Calu3 (cell line): ENCODE results near the gene ID1. TPM values are rescaled to one million over a fixed set of nuclear protein-coding genes. Genes with fewer than 3 reads are reported as not detected.

Experiments
- BruUV-seq: library from RNA; stranded (reverse); fragments of 400-500 nt; replicated peaks from 2 replicates; lab custom pipeline; 2021; lab: Mats Ljungman, UMichigan
- CTCF ChIA-PET: fragments of 300-600 bp; sonication (Branson Sonifier 250); formaldehyde crosslinking; loops from one replicate; lab custom pipeline; 2022; ENCODE audit warnings: antibody characterized with exemption; lab: Charles Lee
- DNase-seq: peaks from one replicate; pipeline ENCODE4 v3.0.0; 2022
- H3K27ac Mint-ChIP-seq: one replicate; pipeline ENCODE4 v1.8.0; 2022; ENCODE audit warnings: mixed read lengths; ENCODE audit not compliant: unreplicated experiment
- H3K27me3 Mint-ChIP-seq: one replicate; pipeline ENCODE4 v1.8.0; 2022; ENCODE audit warnings: mixed read lengths; ENCODE audit not compliant: unreplicated experiment
- H3K36me3 Mint-ChIP-seq: one replicate; pipeline ENCODE4 v1.8.0; 2022; ENCODE audit warnings: mild to moderate bottlenecking, moderate library complexity, mixed read lengths; ENCODE audit not compliant: insufficient read depth, unreplicated experiment
- H3K4me1 Mint-ChIP-seq: one replicate; pipeline ENCODE4 v1.8.0; 2022; ENCODE audit warnings: mild to moderate bottlenecking, low read depth, mixed read lengths; ENCODE audit not compliant: unreplicated experiment
- H3K4me3 Mint-ChIP-seq: one replicate; pipeline ENCODE4 v1.8.0; 2022; ENCODE audit warnings: mild to moderate bottlenecking, low read depth, moderate library complexity, mixed read lengths; ENCODE audit not compliant: unreplicated experiment
- H3K9me3 Mint-ChIP-seq: one replicate; pipeline ENCODE4 v1.8.0; 2022; ENCODE audit warnings: low read depth, mixed read lengths; ENCODE audit not compliant: unreplicated experiment
- intact Hi-C: fragments of 100-400 bp; cut with micrococcal nuclease; formaldehyde crosslinking; loops from one replicate; pipeline ENCODE4 v1.10.0; 2022; ENCODE audit not compliant: unreplicated experiment
- total RNA-seq: library from RNA; stranded (reverse); gene quantifications from 2 replicates; pipeline ENCODE4 v1.2.3, GENCODE V29; 2022
- TF ChIP-seq, protein P1 (sequence below): fragments of 200-600 bp; IDR thresholded peaks from one replicate; pipeline ENCODE4 v1.8.0; 2022; ENCODE audit warnings: antibody characterized with exemption; ENCODE audit not compliant: unreplicated experiment

Gene ID1
- total RNA-seq, 1 experiment from 2014 or later, result 347 TPM

DNA sequence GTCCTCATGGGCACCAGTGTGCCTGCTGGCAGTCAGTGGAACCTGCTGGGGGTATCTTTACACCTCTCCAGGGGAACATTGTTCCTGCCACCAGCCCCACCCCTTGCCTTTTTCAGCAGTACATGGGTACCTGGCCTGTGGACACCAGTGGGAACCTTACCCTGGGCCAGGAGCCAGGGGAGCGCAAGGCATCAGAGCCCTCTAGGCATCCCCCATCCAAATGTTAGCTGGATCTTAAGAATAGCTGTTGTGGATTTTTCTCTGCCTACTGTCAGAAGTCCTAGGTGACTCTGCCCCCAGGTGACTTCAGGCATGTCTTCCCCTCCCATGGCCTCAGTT lies 38.8 kb upstream of the ID1 start:
- Mint-ChIP-seq H3K9me3 (no peaks in the 10 kb centered on the region), H3K27me3 (no peaks in the 10 kb centered on the region), H3K27ac (peak overlapping the region; percentile 18), H3K36me3 (peaks cover 98% of the 10 kb centered on the region), H3K4me1 (peaks cover 71% of the 10 kb centered on the region), H3K4me3 (peak overlapping the region; percentile 61)
- intact Hi-C loops, result no loop called here
- CTCF ChIA-PET, result interaction anchor here (0.5 to 25.3 kb wide), 13 partner anchors 9 to 158 kb away, joined by 3 to 1048 read pairs (median 9); partner anchors contain the start of gene ID1
- TF ChIP-seq, protein P1, sequence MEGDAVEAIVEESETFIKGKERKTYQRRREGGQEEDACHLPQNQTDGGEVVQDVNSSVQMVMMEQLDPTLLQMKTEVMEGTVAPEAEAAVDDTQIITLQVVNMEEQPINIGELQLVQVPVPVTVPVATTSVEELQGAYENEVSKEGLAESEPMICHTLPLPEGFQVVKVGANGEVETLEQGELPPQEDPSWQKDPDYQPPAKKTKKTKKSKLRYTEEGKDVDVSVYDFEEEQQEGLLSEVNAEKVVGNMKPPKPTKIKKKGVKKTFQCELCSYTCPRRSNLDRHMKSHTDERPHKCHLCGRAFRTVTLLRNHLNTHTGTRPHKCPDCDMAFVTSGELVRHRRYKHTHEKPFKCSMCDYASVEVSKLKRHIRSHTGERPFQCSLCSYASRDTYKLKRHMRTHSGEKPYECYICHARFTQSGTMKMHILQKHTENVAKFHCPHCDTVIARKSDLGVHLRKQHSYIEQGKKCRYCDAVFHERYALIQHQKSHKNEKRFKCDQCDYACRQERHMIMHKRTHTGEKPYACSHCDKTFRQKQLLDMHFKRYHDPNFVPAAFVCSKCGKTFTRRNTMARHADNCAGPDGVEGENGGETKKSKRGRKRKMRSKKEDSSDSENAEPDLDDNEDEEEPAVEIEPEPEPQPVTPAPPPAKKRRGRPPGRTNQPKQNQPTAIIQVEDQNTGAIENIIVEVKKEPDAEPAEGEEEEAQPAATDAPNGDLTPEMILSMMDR, result no peak
- peak; percentile 32 for DNase-seq
- TSS peak; percentile 76 for BruUV-seq

DNA sequence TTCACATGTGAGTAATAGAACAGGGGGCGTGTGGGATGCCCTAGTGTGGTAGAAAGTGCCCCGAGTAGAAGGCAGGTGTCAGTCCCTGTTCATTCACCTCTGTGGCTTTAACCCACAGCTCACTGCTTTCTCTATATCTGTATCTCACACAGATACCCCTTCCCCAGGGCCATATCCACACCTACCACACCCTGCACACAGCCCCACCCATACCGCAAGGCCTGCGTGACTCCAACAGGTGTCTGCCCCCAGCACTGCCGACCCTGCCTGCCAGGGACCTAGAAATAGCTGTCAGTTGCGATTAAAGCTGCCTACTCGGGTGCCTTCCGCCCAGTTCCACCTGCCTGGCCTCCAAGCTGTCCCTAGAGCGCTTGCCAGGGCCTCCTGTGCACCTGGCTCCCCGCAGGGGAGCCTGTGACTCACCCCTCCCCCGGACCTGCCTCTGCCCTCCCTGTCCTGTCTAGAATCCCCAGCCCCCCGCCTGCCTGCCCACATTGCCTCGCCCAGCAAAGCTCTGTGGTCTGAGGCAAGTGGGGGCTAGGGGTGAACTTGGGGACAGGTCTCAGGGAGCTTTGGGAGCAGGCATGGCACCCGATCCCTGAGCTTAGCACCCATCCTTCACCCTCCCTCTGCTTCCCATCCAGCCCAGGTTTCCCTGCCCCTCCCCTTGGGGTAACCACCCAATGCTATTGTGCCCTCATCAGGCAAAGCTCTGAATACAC lies 38.3 kb upstream of the ID1 start:
- H3K9me3 Mint-ChIP-seq, result no peaks in the 10 kb centered on the region
- peaks cover 71% of the 10 kb centered on the region for H3K4me1 Mint-ChIP-seq
- intact Hi-C loops, result no loop called here
- peaks cover 98% of the 10 kb centered on the region for H3K36me3 Mint-ChIP-seq
- H3K27me3 Mint-ChIP-seq, result no peaks in the 10 kb centered on the region
- BruUV-seq, result no TSS peak
- CTCF ChIA-PET, result interaction anchor here (0.5 to 25.3 kb wide), 18 partner anchors 10 to 527 kb away, joined by 3 to 1048 read pairs (median 6); partner anchors contain the start of genes ID1 and TPX2
- peak overlapping the region; percentile 61 for H3K4me3 Mint-ChIP-seq
- peak; percentile 96 for DNase-seq
- H3K27ac Mint-ChIP-seq, result peak overlapping the region; percentile 18
- TF ChIP-seq, protein P1, result no peak

DNA sequence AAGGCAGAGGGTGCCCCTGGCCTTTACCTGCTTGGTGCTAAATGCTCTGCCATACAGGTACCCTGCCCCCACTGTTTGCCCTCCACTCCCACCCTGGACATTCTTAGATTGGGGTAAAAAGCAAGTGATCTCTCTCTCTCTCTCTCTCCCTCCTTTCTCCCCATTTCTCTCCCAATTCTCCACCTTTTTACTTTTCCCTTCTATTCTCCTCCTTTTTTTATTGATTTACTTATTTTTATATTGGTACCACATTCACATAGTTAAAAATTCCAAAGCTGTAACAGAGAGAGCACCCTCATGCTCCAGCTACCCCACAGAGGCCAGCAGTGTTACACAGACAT lies 37.7 kb upstream of the ID1 start:
- BruUV-seq, result no TSS peak
- intact Hi-C loops, result no loop called here
- Mint-ChIP-seq H3K4me3 (peak overlapping the region; percentile 61), H3K9me3 (no peaks in the 10 kb centered on the region), H3K4me1 (peaks cover 71% of the 10 kb centered on the region), H3K36me3 (peaks cover 98% of the 10 kb centered on the region), H3K27ac (peak overlapping the region; percentile 18), H3K27me3 (no peaks in the 10 kb centered on the region)
- CTCF ChIA-PET, result interaction anchor here (0.5 to 25.3 kb wide), 18 partner anchors 10 to 526 kb away, joined by 3 to 1048 read pairs (median 4); partner anchors contain the start of genes BCL2L1, ID1 and TPX2
- no peak for DNase-seq
- TF ChIP-seq, protein P1, result no peak

DNA sequence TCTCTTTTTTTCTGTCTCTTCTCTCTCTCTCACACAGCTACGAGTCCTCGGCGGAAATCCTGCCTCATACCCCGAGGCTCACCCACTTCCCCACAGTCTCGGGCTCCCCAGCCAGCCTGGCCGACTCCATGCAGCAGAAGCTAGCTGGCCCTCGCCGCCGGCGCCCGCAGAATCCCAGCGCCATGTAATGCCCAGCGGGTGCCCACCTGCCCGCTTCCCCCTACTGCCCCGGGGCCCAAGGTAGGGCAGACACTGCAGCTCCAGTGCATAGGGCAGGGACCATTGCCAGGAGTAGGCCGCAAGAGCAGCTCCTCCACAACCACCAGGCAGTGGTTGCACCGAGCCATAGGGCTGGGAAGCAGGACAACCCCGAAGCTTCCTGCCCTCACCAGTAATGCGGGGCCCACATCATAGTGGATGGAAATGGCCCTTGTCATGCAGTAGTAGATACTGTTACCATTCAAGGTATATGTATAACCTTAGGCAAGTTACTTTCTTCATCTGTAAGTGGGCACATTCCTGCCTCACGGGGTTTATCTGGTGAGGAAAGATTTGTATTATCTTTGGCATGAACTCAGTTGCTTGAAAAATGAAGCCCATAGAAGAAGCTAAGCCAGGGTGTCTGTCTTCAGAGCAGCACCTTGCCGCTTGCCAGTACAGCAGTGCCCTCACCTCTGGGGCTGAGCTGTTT lies 36.9 kb upstream of the ID1 start:
- TF ChIP-seq, protein P1, result no peak
- no peaks in the 10 kb centered on the region for H3K9me3 Mint-ChIP-seq
- intact Hi-C loops, result no loop called here
- peak overlapping the region; percentile 18 for H3K27ac Mint-ChIP-seq
- no peak for DNase-seq
- H3K36me3 Mint-ChIP-seq, result peaks cover 98% of the 10 kb centered on the region
- peak overlapping the region; percentile 46 for H3K4me3 Mint-ChIP-seq
- H3K4me1 Mint-ChIP-seq, result peaks cover 74% of the 10 kb centered on the region
- CTCF ChIA-PET, result interaction anchor here (0.6 to 25.3 kb wide), 14 partner anchors 8 to 526 kb away, joined by 3 to 1048 read pairs (median 7); partner anchors contain the start of genes BCL2L1 and ID1
- BruUV-seq, result no TSS peak
- H3K27me3 Mint-ChIP-seq, result no peaks in the 10 kb centered on the region
